GM18951 (cell line): Measurements from ENCODE around the gene PPM1K.
"Not testable (repeated sequence)": the region's sequence is repeated elsewhere in the genome, so short reads cannot be mapped to it uniquely, and the experiment has no call there.

Source experiments
- POLR2A ChIP-seq: IDR thresholded peaks from 4 replicates; pipeline ENCODE4 v1.6.1; 2011; ENCODE audit warnings: mild to moderate bottlenecking; ENCODE audit not compliant: insufficient read length, insufficient read depth; ENCODE audit errors: extremely low read depth
- in situ Hi-C: fragments of 300-500 bp; cut with MboI; formaldehyde crosslinking; loops from one replicate; pipeline ENCODE4 v1.12.0; 2022; ENCODE audit warnings: low sequenced_read_pairs, mixed read lengths, inconsistent platforms; ENCODE audit not compliant: unreplicated experiment

Gene PPM1K

GRCh38 chr4:88284439-88285234 is at the start of gene PPM1K:
Gene PPM1K, minus strand, starts transcription at chr4:88284561. Its CDS starts 5,978 bp downstream, at chr4:88278583.
- peak; percentile 62 for TF ChIP-seq POLR2A
- in situ Hi-C loops: no loop called here

GRCh38 chr4:88333741-88334405 is 49.5 kb upstream of the PPM1K start:
- in situ Hi-C loops: no loop called here
- TF ChIP-seq POLR2A: no peak

GRCh38 chr4:88327665-88328064 is 43.3 kb upstream of the PPM1K start:
- TF ChIP-seq POLR2A: no peak
- in situ Hi-C loops: no loop called here

DNA sequence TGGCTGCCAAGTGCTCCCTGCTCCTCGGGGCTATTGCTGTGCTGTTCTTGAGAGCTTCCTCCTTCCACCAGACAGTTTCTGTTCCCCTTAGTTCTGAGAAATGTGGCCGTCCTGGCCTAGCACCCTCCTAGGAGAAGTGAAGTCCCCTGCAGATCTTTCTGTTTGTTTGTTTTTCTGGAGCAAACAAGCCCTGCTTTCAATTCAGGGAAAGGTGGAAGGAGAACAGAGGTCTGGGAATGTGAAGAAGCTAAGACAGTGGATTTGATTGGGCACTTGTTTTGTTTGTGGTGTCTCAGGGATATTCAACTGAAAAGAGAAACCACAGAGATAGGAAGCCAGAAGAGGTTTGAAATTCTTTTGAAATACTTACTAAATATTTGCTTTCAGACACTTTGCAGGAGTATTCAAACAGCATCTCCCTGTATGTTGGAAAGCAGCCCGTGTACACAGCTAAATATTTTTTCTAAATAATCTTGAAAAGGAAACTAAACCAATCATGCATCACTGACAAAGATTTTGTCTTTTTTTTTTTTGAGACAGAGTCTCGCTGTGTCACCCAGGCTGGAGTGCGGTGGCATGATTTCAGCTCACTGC is 36.5 kb upstream of the PPM1K start:
- in situ Hi-C loops: no loop called here
- TF ChIP-seq POLR2A: peak; percentile 46

DNA sequence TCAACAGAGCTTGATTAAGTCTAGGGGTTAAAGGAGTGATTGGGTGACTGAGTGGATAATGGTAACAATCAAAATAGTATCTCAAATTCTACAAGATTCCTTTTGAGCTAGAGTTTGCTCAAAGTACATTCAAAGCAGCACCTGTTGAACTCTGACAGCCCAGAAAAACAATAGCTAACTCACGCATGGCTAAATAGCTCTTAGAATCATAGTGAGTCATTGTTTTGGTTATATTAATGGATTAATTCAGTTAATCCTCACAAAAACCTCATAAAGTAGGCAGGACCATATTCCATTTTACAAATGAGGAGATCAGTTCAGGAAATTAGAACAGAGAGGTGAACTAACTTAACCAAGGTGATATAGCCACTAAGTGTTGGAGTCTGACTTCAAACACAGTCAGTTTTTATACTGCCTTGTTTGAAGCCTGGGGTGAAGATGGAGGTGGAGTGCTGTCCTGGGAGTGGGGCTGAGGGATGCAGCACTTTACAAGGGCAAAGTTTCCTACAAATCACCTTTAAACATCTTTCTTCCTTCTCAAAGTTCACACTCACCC is 35.9 kb upstream of the PPM1K start:
- in situ Hi-C loops: no loop called here

DNA sequence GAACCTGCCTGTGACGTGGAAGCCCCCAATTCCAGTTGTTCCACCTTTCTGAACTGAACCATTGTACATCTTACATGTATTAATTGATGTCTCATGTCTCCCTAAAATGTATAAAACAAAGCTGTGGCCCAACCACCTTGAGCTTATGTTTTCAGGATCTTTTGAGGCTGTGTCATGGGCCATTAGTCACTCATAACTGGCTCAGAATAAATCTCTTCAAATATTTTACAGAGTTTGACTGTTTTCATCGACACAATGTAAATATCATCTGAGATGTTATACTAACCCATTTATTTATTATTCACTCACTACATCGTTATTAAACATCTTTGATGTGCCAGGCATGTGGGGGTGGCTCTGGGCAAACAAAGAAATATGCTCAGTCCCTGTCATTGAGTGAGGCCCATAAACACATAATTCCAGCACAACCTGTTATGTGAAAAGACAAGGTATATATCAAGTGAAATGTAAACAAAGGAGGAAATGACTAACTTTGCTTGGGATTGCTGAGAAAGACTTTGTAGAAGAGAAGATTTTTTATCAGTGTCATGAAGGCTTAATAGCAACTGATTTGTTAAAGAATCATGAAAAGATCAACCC is 34.5 kb upstream of the PPM1K start:
- no peak for TF ChIP-seq POLR2A
- in situ Hi-C loops: no loop called here

More for the DNA sequence above, 35.9 kb upstream of the PPM1K start:
- TF ChIP-seq POLR2A: no peak

DNA sequence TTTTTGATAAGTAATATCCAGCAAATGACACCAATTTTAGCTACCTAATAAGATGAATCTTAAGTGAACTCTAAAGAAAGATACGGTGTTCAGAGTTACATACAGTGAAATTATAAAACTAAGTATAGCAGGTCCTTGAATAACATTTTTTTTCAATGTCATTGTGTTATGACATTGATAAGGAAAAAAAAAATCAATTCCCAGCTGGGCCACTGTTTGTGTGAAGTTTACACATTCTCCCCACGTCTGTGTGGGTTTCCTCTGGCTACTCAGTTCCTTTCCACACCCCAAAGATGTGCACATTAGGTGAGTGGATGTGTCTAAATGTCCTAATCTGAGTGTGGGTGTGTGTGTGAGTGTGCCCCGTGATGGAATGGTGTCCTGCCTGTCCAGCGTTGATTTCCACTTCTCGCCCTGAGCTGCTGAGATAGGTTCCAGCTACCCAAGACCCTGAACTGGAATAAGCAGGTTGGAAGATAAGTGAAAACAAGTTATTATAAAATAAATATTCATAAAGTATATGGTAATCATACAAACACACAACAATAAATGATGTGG is 31.2 kb upstream of the PPM1K start:
- no peak for TF ChIP-seq POLR2A

DNA sequence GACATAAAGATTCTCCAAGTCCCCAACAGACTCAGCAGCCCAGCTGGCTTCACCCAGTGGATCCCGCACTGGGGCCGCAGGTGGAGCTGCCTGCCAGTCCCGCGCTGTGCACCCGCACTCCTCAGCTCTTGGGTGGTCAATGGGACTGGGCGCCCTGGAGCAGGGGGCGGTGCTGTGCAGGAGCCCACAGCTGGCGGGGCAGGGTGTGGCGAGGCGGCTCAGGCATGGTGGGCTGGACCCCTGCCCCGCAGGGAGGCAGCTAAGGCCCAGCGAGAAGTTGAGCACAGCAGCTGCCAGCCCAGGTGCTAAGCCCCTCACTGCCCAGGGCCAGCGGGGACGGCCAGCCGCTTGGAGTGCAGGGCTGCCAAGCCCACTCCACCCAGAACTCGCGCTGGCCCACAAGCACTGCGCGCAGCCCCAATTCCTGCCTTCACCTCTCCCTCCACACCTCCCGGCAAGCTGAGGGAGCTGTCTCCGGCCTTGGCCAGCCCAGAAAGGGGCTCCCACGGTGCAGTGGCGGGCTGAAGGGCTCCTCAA is 28.8 kb upstream of the PPM1K start:
- in situ Hi-C loops: not testable (repeated sequence)

More for the DNA sequence above, 31.2 kb upstream of the PPM1K start:
- in situ Hi-C loops: no loop called here

DNA sequence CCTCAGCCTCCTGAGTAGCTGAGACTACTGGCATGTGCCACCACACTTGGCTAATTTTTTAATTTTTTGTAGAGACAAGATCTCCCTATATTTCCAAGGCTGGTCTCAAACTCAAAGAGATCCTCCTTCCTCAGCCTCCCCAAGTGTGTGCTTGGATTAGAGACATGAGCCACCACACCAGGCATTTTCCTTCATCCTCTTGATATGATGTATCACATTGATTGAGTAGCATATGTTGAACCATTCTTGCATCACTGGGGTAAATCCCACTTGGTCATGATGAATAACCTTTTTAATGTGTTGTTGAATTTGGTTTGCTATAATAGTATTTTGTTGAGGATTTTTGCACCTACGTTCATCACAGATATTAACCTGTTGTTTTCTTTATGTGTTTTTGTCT is 24.2 kb upstream of the PPM1K start:
- TF ChIP-seq POLR2A: no peak

DNA sequence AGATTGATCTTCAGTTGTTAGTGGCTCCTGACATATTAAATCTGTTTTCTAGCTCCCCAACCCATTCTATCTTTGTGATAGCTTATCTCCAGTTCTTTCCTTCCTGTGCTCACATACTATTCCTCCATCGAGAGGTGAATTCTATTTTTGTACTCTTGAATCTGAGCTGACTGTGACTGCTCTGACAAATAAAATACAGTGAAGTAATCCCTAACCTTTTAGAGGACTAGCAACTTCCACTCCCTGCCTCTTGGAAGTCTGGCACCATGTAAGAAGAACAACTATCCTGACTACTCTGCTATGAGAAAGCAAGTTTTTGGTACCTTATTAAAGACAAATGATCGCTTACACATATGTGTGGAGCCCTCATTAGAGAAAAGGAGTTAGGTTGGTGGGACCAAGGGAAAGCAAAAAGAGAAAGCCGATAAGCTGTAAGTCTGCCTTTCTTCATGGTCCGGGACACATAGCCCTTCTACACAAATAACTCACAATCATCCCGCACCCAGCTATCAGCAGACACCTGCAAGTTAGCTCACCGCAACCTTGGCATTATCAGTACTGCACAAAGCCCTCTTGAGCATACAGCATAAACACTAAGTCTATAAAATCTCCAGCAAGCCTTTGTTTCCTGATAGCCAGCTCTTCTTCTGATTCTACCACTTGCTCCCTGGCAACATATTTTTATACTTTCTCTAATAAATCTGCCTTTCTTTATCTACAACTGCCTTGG is 13.5 kb upstream of the PPM1K start:
- TF ChIP-seq POLR2A: no peak
- in situ Hi-C loops: no loop called here

More for the DNA sequence above, 24.2 kb upstream of the PPM1K start:
- in situ Hi-C loops: no loop called here

GRCh38 chr4:88297212-88297516 is 12.8 kb upstream of the PPM1K start:
- no peak for TF ChIP-seq POLR2A
- in situ Hi-C loops: no loop called here
